H1 (cell line): ENCODE results near the gene AAGAB.

Experiments used
- GTF2F1 ChIP-seq: IDR thresholded peaks from 2 replicates; pipeline ENCODE4 v1.6.1; 2012; ENCODE audit warnings: low read depth, low read length, improper control_type of control experiment, borderline replicate concordance
- PHF8 ChIP-seq: fragments of 200-600 bp; sonication (generic); conservative IDR thresholded peaks from 2 replicates; pipeline ENCODE4 v1.7.1; 2012; ENCODE audit warnings: low read depth, mild to moderate bottlenecking, inconsistent platforms, low read length, moderate library complexity

DNA sequence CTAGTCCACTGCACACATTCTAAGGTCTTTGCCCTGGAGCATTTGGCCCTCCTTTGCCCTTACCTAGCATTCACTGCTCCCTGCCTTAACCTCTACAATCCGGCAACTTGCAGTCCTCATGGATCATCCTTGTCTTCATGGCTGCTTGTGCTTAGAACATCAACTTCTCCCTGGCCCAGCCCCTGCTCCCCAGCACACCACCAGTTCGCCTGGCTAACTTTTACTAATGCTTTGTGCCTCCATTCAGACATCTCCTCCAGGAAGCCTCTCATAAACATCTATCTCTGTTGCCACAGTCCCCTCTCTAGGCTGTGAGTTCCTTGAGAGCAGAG is 57.1 kb downstream of the AAGAB start:
- TF ChIP-seq GTF2F1 (no peak), PHF8 (no peak)
